CD4-positive, alpha-beta T cell treated with Interleukin-2 at 100 ng/mL for 4 hours (primary cell): ENCODE data around the gene CYTL1.
"Not testable (repeated sequence)": the region's sequence is repeated elsewhere in the genome, so short reads cannot be mapped to it uniquely, and the experiment has no call there.

ENCODE experiments used
- DNase-seq: peaks from one replicate; pipeline ENCODE4 v3.0.0-alpha.2; 2020; ENCODE audit warnings: low spot score

Gene CYTL1, protein sequence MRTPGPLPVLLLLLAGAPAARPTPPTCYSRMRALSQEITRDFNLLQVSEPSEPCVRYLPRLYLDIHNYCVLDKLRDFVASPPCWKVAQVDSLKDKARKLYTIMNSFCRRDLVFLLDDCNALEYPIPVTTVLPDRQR

DNA sequence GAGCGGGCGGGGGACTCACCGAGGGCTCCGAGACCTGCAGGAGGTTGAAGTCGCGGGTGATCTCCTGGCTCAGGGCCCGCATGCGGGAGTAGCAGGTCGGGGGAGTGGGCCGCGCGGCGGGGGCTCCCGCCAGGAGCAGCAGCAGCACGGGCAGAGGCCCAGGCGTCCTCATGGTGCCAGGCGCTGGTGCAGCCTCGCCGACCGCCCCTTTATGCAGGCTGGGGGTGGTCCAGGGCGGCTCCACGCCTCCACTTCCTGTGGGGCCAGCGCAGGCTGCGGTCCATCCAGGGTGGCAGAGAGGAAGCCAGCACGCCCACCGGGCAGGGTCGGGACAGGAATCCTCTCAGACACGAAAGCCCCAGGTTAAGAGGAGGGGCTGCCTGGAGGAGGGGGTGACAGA, at the start of gene CYTL1:
TSS of gene CYTL1 (minus strand) at position 185 of the 400 bp plus-strand sequence. CDS start at position 172, 13 bp downstream.
- no peak for DNase-seq

DNA sequence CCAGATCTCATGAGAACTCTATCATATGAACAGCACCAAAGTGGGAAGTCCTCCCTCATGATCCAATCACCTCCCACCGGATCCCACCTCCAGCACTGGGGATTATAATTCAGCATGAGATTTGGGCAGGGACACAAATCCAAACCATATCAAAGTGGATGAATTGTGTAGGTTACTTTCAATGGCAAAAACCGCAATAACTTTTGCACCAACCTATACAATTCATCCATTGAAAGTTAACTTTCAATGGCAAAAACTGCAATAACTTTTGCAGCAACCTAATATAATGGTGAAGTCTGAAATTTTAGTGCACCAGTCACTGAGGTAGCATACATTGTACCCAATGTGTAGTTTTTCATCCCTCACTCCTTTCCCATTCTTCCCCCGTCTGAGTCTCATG, 48.6 kb upstream of the CYTL1 start:
- DNase-seq = no peak

GRCh38 chr4:5066968-5067367, 47.7 kb upstream of the CYTL1 start:
- not testable (repeated sequence) for DNase-seq

DNA sequence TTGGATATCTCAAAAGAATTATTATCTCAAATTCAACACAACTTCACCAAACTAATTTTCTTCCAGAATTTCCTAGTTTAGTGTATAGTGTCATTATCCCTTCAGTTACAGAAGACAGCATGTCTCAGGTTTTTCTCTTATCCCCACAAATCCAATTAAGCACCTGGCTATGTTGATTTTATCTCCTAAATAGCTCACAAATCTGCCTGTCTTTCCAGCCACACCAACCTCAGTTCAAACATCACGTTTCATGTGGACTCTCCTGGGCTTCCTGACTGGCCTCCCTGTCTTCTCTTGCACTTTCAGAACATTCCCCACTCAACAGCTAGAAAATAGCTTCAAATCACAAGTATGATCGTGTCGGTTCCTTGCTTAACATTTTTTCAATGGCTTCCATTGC, 46.8 kb upstream of the CYTL1 start:
- no peak for DNase-seq

DNA sequence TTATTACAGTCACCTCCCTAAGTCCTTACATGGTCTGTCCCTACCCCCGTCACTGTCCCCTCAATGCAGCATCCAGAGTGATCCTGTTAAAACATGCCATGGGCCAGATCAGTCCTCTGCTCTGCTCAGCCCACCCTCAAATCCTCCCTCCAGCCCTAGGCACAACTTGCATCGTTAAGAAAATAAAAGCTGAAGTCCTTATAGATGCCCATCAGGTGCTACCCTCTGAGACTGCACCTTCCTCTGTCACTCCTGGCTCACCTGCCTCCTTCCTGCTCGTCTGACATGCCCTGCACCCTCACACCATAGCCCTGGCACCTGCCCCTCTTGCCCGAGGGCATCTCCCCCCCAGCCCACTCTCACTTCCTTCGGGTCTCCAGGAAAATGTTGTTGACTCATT, 36.2 kb upstream of the CYTL1 start:
- no peak for DNase-seq

DNA sequence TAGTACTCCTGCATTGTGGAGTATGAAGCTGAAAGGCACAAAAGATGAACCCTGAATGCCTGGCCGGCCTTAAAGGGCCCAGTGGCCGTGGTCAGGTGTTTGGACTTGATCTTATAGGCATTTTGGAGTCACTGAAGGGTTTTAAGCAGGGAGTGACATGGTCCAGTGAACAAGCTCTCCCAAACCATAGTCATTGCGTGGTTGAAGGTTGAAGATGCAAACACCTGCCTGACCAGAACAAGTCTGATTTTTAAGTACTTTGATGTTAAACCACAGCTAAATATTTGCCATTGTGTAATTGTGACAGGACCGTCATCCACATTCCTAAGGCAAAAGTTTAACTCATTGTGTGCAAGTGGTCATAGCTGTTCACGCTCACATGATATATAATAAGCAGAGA, 35.3 kb upstream of the CYTL1 start:
- DNase-seq = no peak

GRCh38 chr4:5052726-5053425, 33.6 kb upstream of the CYTL1 start:
- DNase-seq = no peak

DNA sequence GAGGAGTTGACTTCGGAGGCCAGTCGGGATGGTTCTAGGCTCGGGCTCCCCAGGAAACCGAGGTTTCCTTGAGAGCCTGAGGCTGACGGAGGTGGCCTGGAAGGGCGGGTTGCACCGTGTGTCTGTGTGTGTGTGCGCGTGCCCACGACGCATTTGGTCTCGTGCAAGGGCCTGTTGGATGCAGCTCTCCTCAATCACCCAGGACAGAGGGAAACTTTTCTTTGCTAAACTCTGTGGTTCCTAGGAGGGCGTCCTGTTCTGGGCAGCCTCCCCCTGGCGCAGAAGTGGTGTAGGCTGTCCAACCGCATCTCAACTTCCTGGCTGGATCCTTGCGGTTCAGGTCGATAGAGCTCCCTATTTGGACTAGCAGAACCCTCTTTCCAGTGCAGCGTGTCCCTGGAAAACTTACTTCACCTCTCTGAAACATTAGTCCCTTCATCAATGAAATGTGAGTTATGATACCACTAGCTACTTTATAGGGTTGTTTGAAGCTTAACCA, 33.0 kb upstream of the CYTL1 start:
- no peak for DNase-seq

DNA sequence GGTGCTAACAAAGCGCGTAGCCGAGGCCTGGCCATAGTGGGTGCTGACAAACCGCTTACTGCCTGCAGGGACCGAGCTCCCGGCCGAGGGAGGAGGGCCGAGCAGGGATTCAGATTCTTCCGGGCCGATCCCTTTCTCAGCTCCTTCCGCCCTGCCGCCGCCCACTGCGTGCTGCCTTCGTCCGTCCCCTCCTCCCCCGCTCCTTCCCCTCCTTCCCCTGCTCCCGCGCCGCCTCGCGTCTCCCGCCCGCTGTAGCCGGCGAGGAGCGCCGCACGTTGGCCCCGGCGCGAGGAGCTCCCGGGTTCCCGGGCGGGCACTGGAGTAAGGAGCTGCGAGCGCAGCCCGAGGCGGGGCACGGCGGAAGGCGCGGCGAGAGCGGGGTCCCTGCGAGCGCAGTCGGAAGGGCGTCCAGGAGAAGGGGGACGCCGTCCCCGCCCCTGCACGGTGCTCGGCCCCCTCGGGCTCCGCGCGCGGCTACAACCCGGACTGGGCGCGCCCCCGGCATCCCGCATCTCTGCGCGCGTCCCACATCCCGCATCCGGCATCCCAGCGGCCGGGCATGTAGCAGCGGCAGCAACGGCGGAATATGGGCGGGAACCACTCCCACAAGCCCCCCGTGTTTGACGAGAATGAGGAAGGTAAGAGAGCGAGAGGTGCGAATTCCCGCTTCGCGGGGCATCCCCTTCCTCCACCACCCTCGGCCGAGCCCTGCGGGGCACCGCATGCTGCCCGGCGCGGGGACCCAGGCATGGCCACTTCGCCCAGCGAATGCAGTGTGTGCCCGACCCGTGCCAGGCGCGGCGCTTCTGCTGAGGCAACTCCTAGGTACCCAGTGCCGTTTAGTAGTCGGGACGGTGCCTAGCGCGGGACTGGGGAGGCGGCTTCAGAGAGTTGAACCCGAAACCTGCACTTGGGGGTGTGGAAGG, 32.3 kb upstream of the CYTL1 start, which contains the start of gene STK32B:
TSS of gene STK32B (plus strand) at position 203 of the 926 bp plus-strand sequence.
- DNase-seq = no peak

DNA sequence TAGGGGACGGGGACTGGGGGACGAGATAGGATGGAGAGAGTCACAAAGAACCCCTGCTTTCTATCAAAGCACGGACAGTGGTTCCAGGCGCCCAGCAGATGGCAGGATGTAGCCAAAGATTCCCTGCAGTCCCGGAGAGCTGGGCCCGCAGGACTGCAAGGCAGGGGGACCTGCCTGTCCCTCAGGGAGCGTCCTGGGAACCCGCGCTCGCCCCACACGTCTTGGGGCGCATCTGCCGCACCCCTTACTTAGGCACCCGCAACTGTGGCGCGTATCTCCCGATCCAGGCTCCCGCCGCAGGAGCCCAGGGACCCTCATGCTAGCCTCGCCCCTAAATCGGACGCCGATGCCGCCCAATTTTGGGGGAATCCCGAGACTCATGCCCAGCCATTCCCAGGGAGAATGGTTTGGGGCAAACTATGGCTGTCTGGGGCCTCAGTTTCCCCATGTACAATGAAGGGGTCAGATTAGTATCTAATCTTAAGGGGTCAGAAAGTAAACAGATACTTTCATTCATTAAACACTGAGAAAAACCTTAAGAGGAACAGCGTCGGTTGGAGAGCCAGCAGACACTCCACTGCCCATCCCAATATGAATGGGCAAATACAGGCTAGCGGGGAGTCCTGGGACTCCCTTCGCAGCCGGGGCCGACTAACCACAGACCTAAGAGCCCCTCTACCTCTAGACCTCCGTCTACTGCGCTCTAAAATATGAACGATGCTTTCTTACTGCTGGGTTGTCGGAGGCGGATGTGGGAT, 31.4 kb upstream of the CYTL1 start:
- no peak for DNase-seq

DNA sequence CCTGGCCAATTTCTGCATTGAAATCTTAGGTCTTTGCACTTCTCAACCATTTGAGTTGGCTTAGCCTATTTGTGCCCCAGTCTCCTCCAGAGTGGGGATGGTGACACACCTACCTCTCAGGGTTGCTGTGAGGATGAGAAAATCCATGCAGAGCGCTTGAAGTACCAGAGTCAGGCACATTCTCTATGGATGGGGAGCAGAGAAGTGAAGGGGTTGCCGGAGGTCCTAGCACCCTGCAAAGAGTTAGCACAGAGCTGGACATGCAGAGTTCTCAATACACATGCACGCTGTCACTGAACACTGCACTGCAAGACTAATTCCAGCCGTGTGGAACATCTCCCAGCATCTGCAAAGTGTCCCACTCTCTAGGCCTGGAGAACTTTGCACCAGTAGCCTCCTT, 29.5 kb upstream of the CYTL1 start:
- DNase-seq = no peak

- no peak for DNase-seq
Observed at GRCh38 chr4:5045097-5045496, 25.8 kb upstream of the CYTL1 start.

DNA sequence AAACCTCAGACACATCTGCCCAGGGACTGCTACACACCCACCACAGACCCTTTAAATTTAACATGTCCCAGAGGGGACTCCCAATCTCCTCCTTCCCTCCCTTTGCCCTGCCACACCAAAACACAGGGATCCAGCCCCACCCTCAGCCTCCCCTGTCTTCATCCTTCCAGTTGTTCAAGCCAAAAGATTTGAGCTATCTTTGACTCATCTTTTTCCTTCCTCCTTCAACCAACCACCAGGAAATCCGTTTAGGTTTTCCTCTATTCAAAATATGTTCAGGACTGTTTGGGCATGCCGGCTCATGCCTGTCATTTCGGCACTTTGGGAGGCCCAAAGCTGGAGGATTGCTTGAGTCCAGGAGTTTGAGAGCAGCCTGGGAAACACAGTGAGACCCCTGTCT, 25.1 kb upstream of the CYTL1 start:
- no peak for DNase-seq

GRCh38 chr4:5043579-5043978, 24.3 kb upstream of the CYTL1 start:
- DNase-seq = no peak

GRCh38 chr4:5041699-5042098, 22.4 kb upstream of the CYTL1 start:
- DNase-seq = no peak

DNA sequence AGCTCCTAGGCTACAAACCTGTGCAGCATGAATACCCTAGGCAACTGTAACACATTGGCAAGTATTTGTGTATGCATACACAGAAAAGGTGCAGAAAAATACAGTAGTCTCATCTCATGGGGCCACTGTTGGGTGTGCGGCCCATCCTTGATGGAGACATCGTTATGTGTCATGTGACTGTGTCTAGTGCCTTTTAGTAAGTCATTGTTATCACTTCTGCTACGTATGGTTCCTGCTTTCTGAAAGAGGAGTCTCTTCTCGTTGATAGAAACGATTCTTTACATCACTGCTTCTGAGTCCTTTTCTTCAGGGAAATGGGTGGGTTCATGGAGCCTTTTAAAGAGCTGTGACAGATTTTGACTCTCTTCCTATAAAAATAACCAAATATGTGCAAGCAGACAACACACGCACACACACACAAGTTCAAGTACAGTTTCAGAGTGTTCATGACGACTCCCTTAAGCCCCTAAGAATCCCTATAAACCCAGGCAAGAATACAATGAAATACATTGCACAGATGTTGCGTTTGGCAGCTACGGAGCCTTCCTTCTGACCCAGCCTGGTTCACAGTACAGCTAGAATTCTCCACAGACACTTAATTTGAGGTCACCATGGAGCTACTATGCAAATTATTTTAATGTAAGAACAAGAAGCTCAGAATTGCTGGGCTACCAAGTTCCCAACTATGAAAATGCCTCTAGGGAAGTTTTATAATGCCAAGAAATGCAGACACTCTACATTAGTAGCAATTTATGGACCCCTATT, 21.8 kb upstream of the CYTL1 start:
- DNase-seq = no peak

- DNase-seq = no peak
Observed at GRCh38 chr4:5039800-5040199, 20.5 kb upstream of the CYTL1 start.

DNA sequence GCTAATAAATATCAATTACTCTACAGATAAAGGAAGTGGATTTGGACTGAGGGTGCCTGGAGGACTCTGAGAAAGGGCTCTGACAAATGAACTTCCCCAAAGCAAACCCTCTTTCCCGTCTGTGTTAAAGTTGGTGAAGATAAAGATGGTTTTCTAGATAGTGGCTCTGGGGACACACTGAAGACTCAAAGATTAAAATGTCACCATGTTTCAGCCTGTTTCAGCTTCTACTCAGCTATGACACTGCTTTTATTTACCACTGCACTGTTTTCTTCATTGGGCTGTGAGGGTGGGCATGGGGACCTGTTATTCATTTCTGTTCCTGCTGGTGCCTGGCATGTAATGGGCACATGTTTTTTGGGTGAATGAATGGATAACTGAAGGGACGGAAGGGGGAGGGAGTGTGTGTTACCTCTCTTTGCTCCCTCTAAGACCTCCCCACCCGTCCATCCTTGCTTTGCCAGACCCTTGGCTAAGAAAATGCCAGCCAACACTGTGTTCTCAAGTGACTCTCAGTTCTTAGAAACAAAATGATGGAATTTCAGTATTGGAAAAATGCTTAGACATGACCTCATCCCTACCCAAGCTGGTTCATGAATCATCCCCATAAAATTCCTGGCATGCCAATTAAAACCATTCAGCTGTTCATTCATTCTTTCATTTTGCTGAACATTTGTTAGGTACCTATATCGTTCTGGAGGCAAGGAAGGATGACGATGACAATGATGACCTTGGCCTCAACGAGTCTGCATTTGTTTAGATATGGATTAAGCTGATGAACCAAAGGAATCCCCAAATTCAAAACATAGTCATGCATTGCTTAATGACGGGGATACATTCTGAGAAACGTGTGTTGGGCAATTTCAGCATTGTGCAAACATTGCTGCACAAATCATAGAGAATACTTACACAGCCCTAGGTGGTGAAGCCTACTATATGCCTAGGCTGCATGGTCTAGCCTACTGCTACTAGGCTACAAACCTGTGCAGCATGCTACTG, 18.6 kb upstream of the CYTL1 start:
- no peak for DNase-seq

DNA sequence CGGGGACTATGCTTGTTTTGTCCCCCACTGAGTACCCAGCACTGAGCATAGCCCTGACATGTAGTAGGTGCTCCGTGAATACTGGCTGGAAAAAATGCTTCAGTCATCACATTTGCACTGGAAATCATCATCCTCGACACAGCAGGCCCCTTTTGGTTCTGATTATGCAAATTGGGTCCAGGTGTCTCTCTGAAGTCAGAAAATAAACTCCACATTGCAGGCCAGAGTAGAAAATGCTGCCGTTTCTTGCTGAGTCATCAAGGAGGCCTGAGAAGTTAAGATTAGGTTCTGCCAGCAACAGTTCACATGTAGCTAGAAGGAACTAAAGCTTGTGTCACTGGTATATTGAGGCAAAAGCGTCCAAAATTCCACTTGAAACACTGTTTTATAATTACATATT, 17.0 kb upstream of the CYTL1 start:
- no peak for DNase-seq

- no peak for DNase-seq
Observed at GRCh38 chr4:5034206-5034605, 14.9 kb upstream of the CYTL1 start.
